Occipital lobe (tissue), 2 donors: Measurements from ENCODE around the gene PTCD2. TPM values are rescaled to one million over a fixed set of nuclear protein-coding genes. Genes with fewer than 3 reads are reported as not detected.
A peak's percentile ranks its signal among the peaks of the same experiment; 100 is the strongest.

Source experiments
- DNase-seq: peaks from one replicate; lab custom pipeline; 2025; lab: John Stamatoyannopoulos, UW
- total RNA-seq: library from RNA; depleted of rRNA; stranded (reverse); fragments of >200 nt; gene quantifications from one replicate; pipeline ENCODE4 v1.2.3, GENCODE V29; 2014

The PTCD2 gene, protein sequence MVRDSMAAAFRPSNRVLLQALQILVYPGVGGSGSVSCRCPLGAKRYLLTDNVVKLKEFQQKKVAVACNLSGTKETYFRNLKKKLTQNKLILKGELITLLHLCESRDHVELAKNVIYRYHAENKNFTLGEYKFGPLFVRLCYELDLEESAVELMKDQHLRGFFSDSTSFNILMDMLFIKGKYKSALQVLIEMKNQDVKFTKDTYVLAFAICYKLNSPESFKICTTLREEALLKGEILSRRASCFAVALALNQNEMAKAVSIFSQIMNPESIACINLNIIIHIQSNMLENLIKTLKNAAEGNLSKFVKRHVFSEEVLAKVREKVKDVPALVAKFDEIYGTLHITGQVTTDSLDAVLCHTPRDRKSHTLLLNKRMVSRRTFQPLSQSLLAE
- total RNA-seq: 10.5 TPM

DNA sequence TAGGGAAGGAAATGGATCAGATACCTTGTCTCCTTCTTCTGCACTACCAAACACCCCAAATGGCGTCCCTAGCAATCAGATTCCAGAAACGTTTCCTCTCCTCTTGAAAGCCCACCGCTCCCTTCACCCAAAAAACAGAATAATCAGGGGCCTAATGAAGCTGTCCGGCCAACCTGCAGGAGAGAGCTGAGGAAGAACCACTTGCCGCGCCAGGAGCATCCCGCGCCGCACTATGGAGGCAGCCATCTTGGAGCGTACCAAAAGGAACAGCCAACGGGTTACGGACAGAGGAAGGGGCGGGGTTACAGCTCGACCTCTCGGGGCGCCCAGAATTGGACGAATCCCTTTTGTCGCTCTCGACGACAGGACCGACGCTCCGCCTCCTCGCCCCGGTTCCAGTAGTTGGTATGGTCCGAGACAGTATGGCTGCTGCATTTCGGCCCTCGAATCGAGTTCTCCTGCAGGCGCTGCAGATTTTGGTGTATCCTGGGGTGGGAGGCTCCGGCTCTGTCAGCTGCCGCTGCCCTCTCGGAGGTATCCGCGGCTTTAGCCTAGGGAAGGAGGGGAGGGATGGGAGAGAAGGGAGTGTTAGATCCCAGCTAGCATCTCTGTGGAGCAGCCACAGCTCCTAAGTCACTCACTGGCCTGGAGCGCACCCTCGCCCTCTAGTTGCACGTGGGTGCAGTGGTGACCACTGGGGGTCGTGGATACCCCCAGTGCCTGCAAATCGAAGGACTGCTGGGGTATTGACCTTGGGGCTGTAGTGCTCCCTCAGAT lies at the start of gene PTCD2, which contains the start of gene MRPS27:
TSS of gene PTCD2 (plus strand) at position 398 of the 777 bp plus-strand sequence. CDS start at position 408, 10 bp downstream.
TSS of gene MRPS27 (minus strand) at position 265 of the 777 bp plus-strand sequence. CDS start at position 246, 19 bp downstream.
- peak; percentile 95 for DNase-seq

DNA sequence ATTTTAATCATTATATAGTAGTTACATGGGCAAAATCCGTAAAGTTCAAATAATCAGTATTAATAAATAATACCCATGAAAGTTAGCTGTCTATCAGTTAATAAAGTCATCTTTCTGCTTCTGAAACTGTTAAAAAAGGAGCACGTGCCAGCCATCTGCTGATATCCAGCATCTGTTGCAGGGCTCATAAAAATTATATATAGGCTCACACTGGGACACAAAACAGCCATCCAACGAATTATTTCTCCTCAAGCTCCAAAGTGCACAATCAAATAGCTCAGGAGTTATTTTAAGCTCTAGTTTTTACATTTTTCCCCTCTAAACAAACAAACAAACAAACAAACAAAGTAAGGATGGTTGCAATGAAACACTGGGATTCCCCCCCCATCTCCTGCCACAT lies 48.5 kb upstream of the PTCD2 start:
- no peak for DNase-seq

DNA sequence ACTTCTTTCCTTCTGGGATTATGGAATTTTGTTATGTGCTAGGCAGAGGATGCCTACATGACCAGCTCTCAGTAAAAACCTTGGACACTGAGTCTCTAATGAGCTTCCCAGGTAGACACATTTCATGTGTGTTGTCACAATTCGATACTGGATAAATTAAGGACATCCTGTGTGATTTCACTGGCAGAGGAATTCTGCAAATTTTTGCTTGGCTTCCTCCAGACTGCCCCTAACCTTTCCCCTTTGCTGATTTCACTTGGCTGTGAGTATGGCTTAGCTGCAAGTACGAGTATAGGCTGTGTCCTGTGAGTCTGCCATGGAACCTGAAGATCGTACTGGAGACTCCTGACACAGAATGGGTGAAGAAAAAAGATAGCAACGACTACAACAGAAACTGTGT lies 47.8 kb upstream of the PTCD2 start:
- DNase-seq: no peak

DNA sequence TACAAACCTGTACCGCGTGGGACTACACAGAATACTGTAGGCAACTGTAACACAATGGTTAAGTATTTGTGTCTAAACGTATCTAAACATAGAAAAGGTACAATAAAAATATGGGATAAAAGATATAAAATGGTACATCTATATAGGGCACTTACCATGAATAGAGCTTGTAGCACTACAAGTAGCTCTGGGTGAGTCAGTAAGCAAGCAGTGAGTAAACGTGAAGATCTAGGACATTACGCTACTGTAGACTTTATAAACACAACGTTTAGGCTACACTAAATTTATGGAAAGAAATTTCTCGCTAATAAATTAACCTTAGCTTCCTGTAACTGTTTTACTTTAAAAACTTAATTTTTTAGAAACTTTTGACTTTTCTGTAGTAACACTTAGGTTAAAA lies 46.6 kb upstream of the PTCD2 start:
- DNase-seq: no peak

DNA sequence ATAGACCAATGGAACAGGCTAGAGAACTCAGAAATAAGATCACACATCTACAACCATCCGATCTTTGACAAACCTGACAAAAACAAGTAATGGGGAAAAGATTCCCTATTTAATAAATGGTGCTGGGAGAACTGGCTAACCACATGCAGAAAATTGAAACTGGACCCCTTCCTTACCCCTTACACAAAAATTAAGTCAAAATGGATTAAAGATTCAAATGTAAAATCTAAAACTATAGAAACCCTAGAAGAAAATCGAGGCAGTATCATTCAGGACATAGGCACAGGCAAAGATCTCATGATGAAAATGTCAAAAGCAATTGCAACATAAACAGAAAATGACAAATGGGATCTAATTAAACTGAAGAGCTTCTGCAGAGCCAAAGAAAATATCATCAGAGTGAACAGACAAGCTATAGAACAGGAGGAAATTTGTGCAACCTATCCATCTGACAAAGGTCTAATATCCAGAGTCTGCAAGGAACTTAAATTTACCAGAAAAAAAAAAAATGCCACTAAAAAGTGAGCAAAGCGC lies 43.9 kb upstream of the PTCD2 start:
- DNase-seq: no peak

DNA sequence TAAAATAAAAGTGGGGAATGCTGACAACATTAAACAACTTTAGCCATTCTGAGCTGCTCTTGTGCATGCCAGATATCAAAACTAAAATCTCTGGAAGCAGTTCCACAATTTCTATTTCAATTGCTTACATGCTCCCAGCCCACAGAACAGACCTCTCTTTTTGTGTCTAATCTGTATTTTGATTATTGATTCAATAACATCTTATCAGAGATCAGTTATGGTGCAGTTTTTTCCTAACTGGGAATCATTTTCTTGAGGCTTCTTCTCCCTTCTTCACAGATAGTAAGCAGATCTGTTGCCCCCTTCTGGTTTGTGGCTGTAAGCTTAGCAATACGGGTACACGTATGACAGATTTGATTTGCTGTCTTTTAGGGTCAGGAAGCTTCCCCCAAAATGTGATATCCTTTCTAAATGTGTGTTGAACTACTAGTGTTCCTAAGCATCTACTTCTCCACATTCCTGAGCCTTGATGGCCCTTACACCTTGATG lies 39.5 kb upstream of the PTCD2 start:
- DNase-seq: no peak

DNA sequence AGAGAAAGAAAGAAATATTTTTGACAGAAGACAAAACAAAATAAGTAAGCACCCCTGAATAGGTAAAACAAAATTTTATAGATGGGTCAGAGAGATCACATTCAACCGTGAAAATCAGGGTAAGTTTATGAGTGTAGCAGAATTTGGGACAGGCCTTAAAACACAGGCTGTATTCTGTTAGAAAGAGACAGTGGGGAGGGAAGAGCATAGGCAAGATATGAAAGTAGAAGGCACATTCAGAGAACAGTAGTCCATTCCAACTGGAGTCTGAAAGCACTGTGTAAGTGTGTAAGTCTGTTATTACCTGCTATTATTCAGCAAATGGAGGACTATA lies 38.8 kb upstream of the PTCD2 start:
- DNase-seq: no peak

DNA sequence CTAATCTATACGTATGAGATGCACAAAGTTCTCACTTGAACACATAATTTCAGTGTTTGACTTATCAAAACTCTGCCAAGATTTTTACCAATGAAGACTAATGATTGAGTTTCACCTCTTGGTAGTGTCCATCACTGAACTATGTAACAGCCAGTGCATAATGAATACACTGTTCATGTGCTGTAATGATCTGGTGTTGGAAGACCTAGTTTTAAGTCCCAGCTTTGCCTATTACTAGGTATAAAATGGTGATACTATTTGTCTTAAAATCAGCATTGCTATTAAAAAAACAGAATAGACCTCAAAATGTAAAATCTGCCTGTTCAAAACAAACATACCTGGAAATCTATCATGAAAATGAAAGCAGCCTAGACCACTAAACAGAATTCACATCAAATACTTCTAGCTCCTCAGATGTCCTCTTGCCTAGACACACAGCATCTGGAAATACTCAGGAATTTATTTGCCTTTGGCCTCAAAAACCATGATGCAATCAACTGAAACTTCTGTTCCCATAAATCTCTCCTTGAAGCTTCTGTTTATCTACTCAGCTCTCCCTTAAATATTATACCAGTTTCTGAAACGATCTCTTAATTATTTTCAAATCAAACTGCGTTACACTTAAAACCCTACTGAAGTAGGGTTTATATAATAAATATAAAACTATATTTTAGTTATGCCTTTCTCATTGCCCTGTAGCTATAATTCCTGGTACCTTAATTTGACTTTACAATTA lies 38.2 kb upstream of the PTCD2 start:
- no peak for DNase-seq

DNA sequence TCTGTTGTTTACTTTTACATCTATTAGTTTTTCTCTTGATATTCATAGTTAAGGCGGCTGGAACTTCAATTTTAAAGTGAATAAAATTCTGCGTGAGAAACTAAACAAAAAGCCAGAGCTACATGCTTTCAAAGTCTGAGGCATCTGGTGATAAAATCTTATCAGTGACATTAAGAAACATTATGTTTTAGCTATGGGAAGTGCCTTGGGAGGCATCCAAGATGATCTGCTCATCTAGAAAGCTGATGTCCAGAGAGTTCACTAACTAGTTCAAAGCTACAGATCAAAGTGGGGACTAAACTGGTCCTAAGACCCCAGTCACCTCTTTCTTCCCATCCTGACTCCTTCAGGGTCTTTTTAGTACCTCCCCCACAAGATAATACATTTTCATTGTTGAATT lies 37.3 kb upstream of the PTCD2 start:
- DNase-seq: no peak

DNA sequence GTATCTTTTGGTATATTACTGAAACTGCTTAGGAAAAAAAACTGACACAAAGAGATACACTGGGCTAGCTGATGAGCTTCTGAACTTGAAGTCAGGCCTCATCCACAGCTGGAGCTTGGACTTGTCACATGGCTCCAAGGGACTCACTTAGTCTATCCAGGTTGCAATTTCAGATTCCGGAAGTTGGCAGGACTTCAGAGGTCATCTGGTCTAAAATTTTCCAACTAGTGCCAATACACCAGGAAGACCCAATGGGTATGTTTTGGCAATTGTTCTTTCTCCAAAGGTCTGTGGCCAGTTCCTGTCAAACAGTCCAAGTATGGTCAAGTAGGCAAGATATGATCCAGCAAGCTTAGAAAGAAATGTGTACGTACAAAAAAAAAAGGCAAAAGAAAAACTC lies 36.8 kb upstream of the PTCD2 start:
- no peak for DNase-seq

DNA sequence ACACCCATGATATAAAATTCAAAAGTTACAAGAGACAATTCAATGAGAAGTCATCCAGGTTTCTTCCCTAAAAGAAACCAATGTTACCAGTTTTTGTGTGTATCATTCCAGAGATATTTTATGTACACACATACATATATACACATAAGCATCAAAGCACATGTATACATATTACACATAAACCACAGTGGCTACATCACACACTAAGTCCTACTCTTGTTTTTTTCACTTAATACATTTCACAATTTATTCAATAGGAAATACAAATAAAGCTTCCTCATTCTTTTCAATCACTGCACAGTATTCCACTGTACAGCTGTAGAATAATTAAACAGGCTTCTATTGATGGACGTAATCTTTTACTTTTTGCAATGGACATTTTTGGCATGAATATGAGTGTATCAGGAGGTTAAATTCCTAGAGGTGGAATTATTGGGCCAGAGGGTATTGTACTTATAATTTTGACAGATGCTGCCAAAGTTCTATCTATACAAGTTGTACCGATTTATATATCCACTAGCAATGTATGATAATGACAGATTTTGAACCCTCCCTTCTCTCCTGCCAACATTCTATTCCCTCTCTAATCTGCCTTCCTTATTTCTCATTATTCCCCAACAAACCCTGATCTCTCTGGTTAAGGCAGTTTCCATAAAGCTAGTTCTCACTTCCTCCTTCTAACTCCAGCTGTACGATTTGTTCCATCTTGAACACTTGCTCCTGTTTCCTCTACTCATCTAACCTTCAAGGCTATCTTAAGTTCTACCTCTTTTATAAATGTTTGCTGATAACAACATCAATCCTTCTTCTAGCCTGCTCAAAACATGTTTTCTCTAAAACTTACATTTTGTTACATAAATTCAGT lies 35.4 kb upstream of the PTCD2 start:
- DNase-seq: no peak

DNA sequence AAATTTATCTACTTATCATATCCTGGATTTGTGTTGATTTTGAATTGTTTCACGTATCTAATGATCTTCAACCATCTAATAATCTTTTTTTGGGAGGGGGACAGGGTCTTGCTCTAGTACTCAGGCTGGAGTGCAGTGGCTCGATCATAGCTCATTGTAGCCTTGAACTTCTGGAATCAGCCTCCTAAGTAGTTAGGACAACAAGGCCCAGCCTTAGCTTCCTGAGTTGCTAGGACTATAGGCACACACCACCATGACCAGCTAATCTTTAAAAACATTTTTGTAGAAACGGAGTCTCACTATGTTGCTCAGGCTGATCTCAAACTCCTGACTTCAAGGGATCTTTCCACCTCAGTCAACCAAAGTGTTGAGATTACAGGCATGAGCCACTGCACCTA lies 34.8 kb upstream of the PTCD2 start:
- no peak for DNase-seq

DNA sequence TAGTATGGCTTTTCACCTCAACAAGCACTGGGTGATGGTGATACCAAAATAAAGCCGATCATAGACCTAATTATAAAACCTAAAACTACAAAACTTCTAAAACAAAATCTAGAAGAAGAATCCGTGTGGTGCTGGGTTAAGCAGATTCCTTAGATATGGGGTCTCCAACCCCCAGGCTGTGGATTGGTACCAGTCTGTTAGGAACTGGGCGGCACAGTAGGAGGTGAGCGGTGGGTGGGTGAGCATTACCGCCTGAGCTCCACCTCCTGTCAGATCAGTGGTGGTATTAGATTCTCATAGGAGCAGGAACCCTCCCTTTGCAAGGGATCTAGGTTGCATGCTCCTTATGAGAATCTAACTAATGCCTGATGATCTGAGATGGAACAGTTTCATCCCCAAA lies 33.4 kb upstream of the PTCD2 start:
- DNase-seq: no peak

DNA sequence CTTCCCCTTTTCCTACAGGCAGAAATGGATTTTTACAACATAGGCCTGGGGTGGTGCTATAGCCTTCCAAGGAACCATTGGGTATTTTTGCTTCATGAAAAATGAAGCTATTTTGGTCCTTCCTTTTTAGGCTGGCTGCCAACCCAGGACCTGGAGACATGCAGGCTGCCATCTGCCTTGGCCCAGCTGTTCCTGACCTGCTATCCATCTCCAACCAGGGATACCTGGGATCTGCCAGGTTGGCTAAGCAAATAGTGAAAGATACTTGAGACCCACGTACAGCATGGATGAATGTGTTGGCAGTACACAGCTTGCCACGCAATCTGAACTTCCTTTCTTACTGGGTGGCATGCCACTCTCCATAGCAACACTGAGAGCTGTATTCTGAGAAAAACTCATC lies 31.2 kb upstream of the PTCD2 start:
- DNase-seq: peak; percentile 15

DNA sequence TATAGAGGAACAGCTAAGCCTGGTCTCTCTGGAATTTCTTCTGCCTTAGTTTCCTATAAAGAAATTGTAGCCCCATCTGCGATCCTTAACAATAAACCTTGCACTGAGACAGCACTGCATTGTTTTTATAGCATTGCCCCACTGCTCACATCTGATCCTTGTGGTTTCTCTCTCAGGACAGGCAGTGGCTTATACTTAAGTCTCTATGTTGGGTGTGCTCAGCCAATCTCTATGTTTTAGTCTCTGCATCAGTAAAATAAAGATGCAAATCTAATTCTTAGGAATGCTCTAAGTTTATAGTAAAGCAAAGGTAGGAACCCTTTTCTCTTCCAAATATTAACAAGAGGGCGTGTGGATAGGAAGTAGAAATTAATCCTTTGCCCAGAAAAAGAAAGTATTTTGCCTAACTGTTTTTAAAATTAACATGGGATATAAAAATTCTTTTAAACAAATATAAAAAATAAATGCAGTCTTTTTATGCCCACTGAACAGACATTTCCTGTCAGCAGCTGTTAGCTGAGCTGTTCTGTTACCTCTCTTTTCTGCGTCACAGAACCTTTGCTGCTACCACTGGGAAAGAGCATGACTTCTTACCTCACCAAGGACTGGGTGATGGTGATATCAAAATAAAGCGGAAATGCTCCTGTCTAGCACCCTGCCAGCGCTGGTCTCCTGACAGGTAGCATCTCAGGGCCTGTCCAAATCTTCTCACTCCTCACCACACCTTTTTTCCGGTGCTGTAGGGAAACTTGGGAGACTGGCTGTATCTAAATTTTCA lies 29.6 kb upstream of the PTCD2 start:
- DNase-seq: no peak

DNA sequence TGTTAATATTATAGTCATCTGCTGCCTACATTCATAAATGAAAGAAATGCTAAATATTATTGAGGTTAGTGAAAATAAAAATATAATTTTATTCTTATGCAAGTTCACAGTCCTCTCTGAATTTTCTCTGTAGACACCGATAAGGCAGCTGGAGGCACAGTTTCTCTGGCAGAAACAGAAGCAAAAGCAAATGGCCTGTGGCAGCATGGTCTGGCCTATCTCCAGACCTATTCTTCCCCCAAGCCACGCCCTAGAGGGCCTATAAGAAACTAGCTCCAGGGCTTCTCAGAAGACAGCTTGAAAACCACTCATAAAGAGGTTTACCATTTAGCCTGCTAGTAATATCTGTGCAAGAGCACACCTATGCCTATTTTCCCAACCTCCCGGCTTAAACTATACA lies 28.6 kb upstream of the PTCD2 start:
- no peak for DNase-seq

DNA sequence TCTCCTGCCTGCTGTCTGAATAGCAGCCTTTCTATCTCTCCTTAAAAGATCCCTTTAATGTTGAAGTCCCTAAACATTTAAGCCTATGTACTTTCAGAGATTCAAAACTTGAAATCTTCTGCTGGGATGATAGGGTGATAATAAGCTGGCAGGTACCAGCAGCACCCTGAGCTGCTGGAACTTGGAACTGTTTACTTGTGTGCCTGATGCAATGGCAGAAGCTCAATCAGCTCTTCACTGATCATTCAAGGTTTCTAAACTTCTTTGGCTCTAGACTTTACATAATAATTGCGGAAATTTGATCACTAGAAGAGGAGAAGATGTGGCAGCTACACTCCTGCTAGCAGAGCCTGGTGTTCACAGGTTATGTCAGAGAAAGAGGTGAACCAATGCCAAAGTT lies 27.8 kb upstream of the PTCD2 start:
- DNase-seq: no peak

DNA sequence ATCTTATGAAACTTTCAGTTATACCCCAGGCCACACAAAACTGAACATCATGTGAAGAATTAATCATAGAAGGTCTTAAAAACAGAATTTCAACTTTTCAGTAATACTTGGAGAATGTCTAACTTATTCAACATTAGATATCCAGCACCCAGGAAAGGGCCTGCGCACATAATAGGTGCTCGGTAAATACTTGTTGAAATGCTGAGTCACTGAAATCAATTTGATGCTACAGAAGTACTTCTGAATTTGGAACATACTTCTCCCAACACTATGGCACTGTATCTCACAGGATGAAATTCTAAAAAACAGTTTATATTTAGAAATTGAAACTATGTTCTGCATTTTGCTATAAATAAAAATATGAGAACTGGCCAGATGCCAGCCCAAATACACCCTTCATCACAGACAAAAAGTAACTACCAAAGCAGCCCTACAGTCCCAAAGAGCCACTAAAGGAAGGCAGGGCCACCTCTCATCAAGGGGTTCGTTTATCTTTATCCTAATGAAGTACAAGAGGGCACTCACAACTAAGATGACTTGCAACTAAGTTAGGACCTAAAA lies 26.6 kb upstream of the PTCD2 start:
- DNase-seq: no peak

DNA sequence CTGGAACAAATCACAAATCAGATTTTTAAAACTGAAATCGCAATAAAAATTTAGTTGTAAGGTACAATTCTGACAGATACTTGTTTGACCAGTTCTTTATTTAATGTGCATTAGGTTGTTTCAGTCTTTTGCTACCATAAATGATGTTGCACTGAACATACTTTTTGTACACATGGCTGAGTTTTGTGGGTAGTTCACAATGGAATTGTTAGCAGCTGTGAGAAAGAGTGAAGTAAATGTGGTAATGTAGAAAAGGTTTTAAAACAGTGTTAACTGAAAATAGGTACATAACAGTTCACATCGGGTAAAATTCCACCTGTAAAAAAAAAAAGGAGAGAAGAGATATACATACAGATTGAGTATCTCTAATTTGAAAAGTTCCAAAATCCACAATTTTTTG lies 25.7 kb upstream of the PTCD2 start:
- no peak for DNase-seq

DNA sequence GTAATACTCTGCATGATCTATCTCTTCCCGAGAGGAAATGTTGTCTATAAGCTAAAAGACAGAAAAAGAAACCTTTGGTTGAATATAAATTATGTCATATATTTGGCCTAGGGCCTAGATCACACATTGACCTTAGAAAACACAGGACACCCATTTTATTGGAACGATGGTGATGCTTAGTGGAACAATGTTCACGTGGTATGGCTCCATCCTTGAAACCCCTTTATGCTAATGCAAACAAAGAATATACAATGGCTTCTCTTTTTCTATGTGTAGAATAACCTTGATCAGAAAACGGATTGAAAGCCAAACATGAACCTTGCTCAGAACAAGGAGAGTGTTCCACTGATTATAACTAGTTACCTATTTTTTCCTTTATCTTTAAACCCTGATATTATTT lies 24.6 kb upstream of the PTCD2 start:
- DNase-seq: no peak
